H1 (cell line): ENCODE data around the gene CDC7. TPM values are rescaled to one million over a fixed set of nuclear protein-coding genes. Genes with fewer than 3 reads are reported as not detected.

ENCODE experiments used
- CBX5 ChIP-seq: fragments of 300-800, 300-1000 bp; sonication (generic); IDR thresholded peaks from 2 replicates; pipeline ENCODE4 v1.7.1; 2016; ENCODE audit warnings: antibody characterized with exemption, low read length, low read depth
- CREB1 ChIP-seq: IDR thresholded peaks from 2 replicates; pipeline ENCODE4 v1.6.1; 2012; ENCODE audit warnings: inconsistent platforms
- E2F6 ChIP-seq: IDR thresholded peaks from 2 replicates; pipeline ENCODE4 v1.6.1; 2012; ENCODE audit warnings: inconsistent platforms
- EZH2 ChIP-seq: fragments of 200-600 bp; sonication (generic); IDR thresholded peaks from 2 replicates; pipeline ENCODE4 v1.7.1; 2012; ENCODE audit warnings: low read depth, mild to moderate bottlenecking, moderate library complexity, low read length, inconsistent platforms; ENCODE audit not compliant: severe bottlenecking
- TBP ChIP-seq: IDR thresholded peaks from 2 replicates; pipeline ENCODE4 v1.6.1; 2011; ENCODE audit warnings: low read depth, low read length, improper control_type of control experiment
- ZNF274 ChIP-seq: IDR thresholded peaks from 2 replicates; pipeline ENCODE4 v1.7.0; 2012; ENCODE audit warnings: low read length, borderline replicate concordance; ENCODE audit errors: extremely low read depth
- polyA plus RNA-seq, 7 experiments: library from polyadenylated mRNA; depleted of rRNA in 3 of 7; stranded (reverse) in 5 of 7; unstranded in 2 of 7; fragments of >200 nt in 5 of 7; fragments of 200-250 nt in 2 of 7; gene quantifications; 1 replicate in 5 of 7; 2 replicates in 1 of 7; 4 replicates in 1 of 7; pipeline versions ENCODE4 v1.2.1 to v1.2.3, GENCODE V29; 2011 to 2013; ENCODE audit warnings: missing spikeins in 2 of 7, mixed read lengths in 2 of 7
- total RNA-seq: library from RNA; stranded (reverse); fragmentation: NEBNext Ultra II Directional; extraction: Animal tissue kit (Norgen Biotek cat#: 25700); gene quantifications from 2 replicates; pipeline ENCODE4 v1.2.1, GENCODE V29; 2021

Gene CDC7
- total and polyA plus RNA-seq, 2 of the 8 experiments (the other 6 are each of a cell fraction or from before 2014, with no cell fraction given): 12.2 to 34.4 TPM

- TF ChIP-seq ZNF274: no peak
- no peak for TF ChIP-seq CBX5
- no peak for TF ChIP-seq E2F6
- TF ChIP-seq CREB1: no peak
- TF ChIP-seq TBP: no peak
- no peak for TF ChIP-seq EZH2
Measured at GRCh38 chr1:91510754-91511153, 10.1 kb downstream of the CDC7 start (continued).
